Activated CD8-positive, alpha-beta memory T cell treated with anti-CD3 and anti-CD28 coated beads, Interleukin-2, amount 10 ng/mL, durations not matched to agents 7 days and 5 days (primary cell): ENCODE results near the gene DIP2C. TPM values are rescaled to one million over a fixed set of nuclear protein-coding genes. Genes with fewer than 3 reads are reported as not detected.
"Not testable (repeated sequence)": the region's sequence is repeated elsewhere in the genome, so short reads cannot be mapped to it uniquely, and the experiment has no call there.

Source experiments
- ATAC-seq: fragments of 150-1000 bp; cut with Tn5 transposase; one replicate; pipeline ENCODE4 v1.10.0; 2021; ENCODE audit warnings: moderate library complexity
- CTCF ChIA-PET: fragments of 350-600 bp; sonication (Branson Sonifier 250); formaldehyde crosslinking; loops from one replicate; lab custom pipeline; 2021; ENCODE audit warnings: antibody characterized with exemption; lab: Charles Lee
- DNase-seq: peaks from one replicate; pipeline ENCODE4 v3.0.0-alpha.2; 2020
- H3K27ac Mint-ChIP-seq: one replicate; pipeline ENCODE4 v1.8.0; 2021; ENCODE audit warnings: mild to moderate bottlenecking, mixed read lengths
- H3K27me3 Mint-ChIP-seq: one replicate; pipeline ENCODE4 v1.8.0; 2021; ENCODE audit warnings: mixed read lengths
- H3K36me3 Mint-ChIP-seq: one replicate; pipeline ENCODE4 v1.8.0; 2021; ENCODE audit warnings: mild to moderate bottlenecking, mixed read lengths
- H3K4me1 Mint-ChIP-seq: one replicate; pipeline ENCODE4 v1.8.0; 2021; ENCODE audit warnings: mixed read lengths
- H3K4me3 Mint-ChIP-seq: one replicate; pipeline ENCODE4 v1.8.0; 2021; ENCODE audit warnings: mild to moderate bottlenecking, moderate library complexity, mixed read lengths
- H3K9me3 Mint-ChIP-seq: one replicate; pipeline ENCODE4 v1.8.0; 2022; ENCODE audit warnings: low read depth, mixed read lengths
- total RNA-seq, 2 experiments: library from RNA; stranded (reverse); gene quantifications; one replicate each; pipeline ENCODE4 v1.2.3, GENCODE V29; 2021

DIP2C gene
- total RNA-seq, 2 experiments from 2014 or later: 0.26 to 0.99 TPM

GRCh38 chr10:656883-657282 is 32.6 kb downstream of the DIP2C start:
- ATAC-seq (no peak), DNase-seq (no peak)
- H3K4me3 Mint-ChIP-seq: no peak overlapping the region
- no peaks in the 10 kb centered on the region for H3K4me1 Mint-ChIP-seq
- CTCF ChIA-PET: no interaction called here
- H3K27me3 Mint-ChIP-seq: peaks cover 4% of the 10 kb centered on the region
- H3K36me3 Mint-ChIP-seq: no peaks in the 10 kb centered on the region
- H3K9me3 Mint-ChIP-seq: no peaks in the 10 kb centered on the region
- no peak overlapping the region for H3K27ac Mint-ChIP-seq

GRCh38 chr10:655184-655583 is 34.3 kb downstream of the DIP2C start:
- CTCF ChIA-PET: no interaction called here
- Mint-ChIP-seq H3K4me1 (no peaks in the 10 kb centered on the region), H3K4me3 (no peak overlapping the region), H3K9me3 (no peaks in the 10 kb centered on the region), H3K36me3 (no peaks in the 10 kb centered on the region), H3K27me3 (no peaks in the 10 kb centered on the region), H3K27ac (no peak overlapping the region)
- ATAC-seq: no peak
- no peak for DNase-seq

GRCh38 chr10:654647-654996 is 34.8 kb downstream of the DIP2C start:
- Mint-ChIP-seq H3K9me3 (no peaks in the 10 kb centered on the region), H3K36me3 (no peaks in the 10 kb centered on the region), H3K27me3 (no peaks in the 10 kb centered on the region), H3K4me1 (no peaks in the 10 kb centered on the region), H3K27ac (no peak overlapping the region), H3K4me3 (no peak overlapping the region)
- ATAC-seq (no peak), DNase-seq (no peak)
- CTCF ChIA-PET: no interaction called here

GRCh38 chr10:653991-654646 is 35.3 kb downstream of the DIP2C start:
- Mint-ChIP-seq H3K4me3 (no peak overlapping the region), H3K36me3 (no peaks in the 10 kb centered on the region), H3K27ac (no peak overlapping the region), H3K9me3 (no peaks in the 10 kb centered on the region), H3K4me1 (no peaks in the 10 kb centered on the region), H3K27me3 (no peaks in the 10 kb centered on the region)
- no peak for DNase-seq
- no peak for ATAC-seq
- CTCF ChIA-PET: no interaction called here

GRCh38 chr10:652832-653459 is 36.5 kb downstream of the DIP2C start:
- CTCF ChIA-PET, H3K27ac Mint-ChIP-seq, H3K27me3 Mint-ChIP-seq, DNase-seq, ATAC-seq, H3K4me3 Mint-ChIP-seq, H3K4me1 Mint-ChIP-seq, H3K9me3 Mint-ChIP-seq, H3K36me3 Mint-ChIP-seq: not testable (repeated sequence)

- H3K4me1 Mint-ChIP-seq: no peaks in the 10 kb centered on the region
- no peaks in the 10 kb centered on the region for H3K9me3 Mint-ChIP-seq
- no peaks in the 10 kb centered on the region for H3K27me3 Mint-ChIP-seq
- DNase-seq (no peak), ATAC-seq (no peak)
- CTCF ChIA-PET: no interaction called here
- H3K36me3 Mint-ChIP-seq: no peaks in the 10 kb centered on the region
- H3K4me3 Mint-ChIP-seq: no peak overlapping the region
- H3K27ac Mint-ChIP-seq: no peak overlapping the region
Measured at GRCh38 chr10:652233-652632, 37.2 kb downstream of the DIP2C start.

- H3K36me3 Mint-ChIP-seq: no peaks in the 10 kb centered on the region
- CTCF ChIA-PET: no interaction called here
- ATAC-seq (no peak), DNase-seq (no peak)
- no peaks in the 10 kb centered on the region for H3K9me3 Mint-ChIP-seq
- H3K27me3 Mint-ChIP-seq: no peaks in the 10 kb centered on the region
- H3K27ac Mint-ChIP-seq: no peak overlapping the region
- no peak overlapping the region for H3K4me3 Mint-ChIP-seq
- no peaks in the 10 kb centered on the region for H3K4me1 Mint-ChIP-seq
Measured at GRCh38 chr10:651692-652091, 37.8 kb downstream of the DIP2C start.

- CTCF ChIA-PET: no interaction called here
- Mint-ChIP-seq H3K36me3 (no peaks in the 10 kb centered on the region), H3K4me1 (no peaks in the 10 kb centered on the region), H3K27me3 (no peaks in the 10 kb centered on the region), H3K27ac (no peak overlapping the region), H3K4me3 (no peak overlapping the region), H3K9me3 (no peaks in the 10 kb centered on the region)
- no peak for ATAC-seq
- DNase-seq: no peak
Measured at GRCh38 chr10:650886-651615, 38.4 kb downstream of the DIP2C start.

GRCh38 chr10:650441-650851 is 39.0 kb downstream of the DIP2C start:
- no peak for ATAC-seq

GRCh38 chr10:649798-650440 is 39.5 kb downstream of the DIP2C start:
- H3K9me3 Mint-ChIP-seq: no peaks in the 10 kb centered on the region
- H3K27ac Mint-ChIP-seq: no peak overlapping the region
- no peaks in the 10 kb centered on the region for H3K36me3 Mint-ChIP-seq
- no peaks in the 10 kb centered on the region for H3K27me3 Mint-ChIP-seq
- no peak for ATAC-seq
- DNase-seq: no peak
- H3K4me1 Mint-ChIP-seq: no peaks in the 10 kb centered on the region
- CTCF ChIA-PET: no interaction called here
- no peak overlapping the region for H3K4me3 Mint-ChIP-seq

More at GRCh38 chr10:650441-650851, 39.0 kb downstream of the DIP2C start:
- no peaks in the 10 kb centered on the region for H3K9me3 Mint-ChIP-seq
- H3K36me3 Mint-ChIP-seq: no peaks in the 10 kb centered on the region
- H3K4me3 Mint-ChIP-seq: no peak overlapping the region
- H3K27me3 Mint-ChIP-seq: no peaks in the 10 kb centered on the region
- no peak for DNase-seq
- CTCF ChIA-PET: no interaction called here
- H3K4me1 Mint-ChIP-seq: no peaks in the 10 kb centered on the region
- H3K27ac Mint-ChIP-seq: no peak overlapping the region

- CTCF ChIA-PET: no interaction called here
- no peaks in the 10 kb centered on the region for H3K36me3 Mint-ChIP-seq
- H3K4me3 Mint-ChIP-seq: no peak overlapping the region
- no peak for ATAC-seq
- no peak for DNase-seq
- H3K9me3 Mint-ChIP-seq: peaks cover 3% of the 10 kb centered on the region
- H3K4me1 Mint-ChIP-seq: no peaks in the 10 kb centered on the region
- H3K27ac Mint-ChIP-seq: no peak overlapping the region
- H3K27me3 Mint-ChIP-seq: no peaks in the 10 kb centered on the region
Measured at GRCh38 chr10:649445-649797, 40.0 kb downstream of the DIP2C start.

GRCh38 chr10:647019-647418 is 42.4 kb downstream of the DIP2C start:
- CTCF ChIA-PET, H3K9me3 Mint-ChIP-seq, H3K36me3 Mint-ChIP-seq, ATAC-seq, H3K27me3 Mint-ChIP-seq, H3K27ac Mint-ChIP-seq, H3K4me3 Mint-ChIP-seq, H3K4me1 Mint-ChIP-seq, DNase-seq: not testable (repeated sequence)

GRCh38 chr10:646118-646524 is 43.3 kb downstream of the DIP2C start:
- CTCF ChIA-PET: no interaction called here
- ATAC-seq (no peak), DNase-seq (no peak)
- no peaks in the 10 kb centered on the region for H3K4me1 Mint-ChIP-seq
- H3K4me3 Mint-ChIP-seq: no peak overlapping the region
- no peak overlapping the region for H3K27ac Mint-ChIP-seq
- H3K9me3 Mint-ChIP-seq: peaks cover 3% of the 10 kb centered on the region
- no peaks in the 10 kb centered on the region for H3K36me3 Mint-ChIP-seq
- no peaks in the 10 kb centered on the region for H3K27me3 Mint-ChIP-seq

GRCh38 chr10:644943-645334 is 44.5 kb downstream of the DIP2C start:
- Mint-ChIP-seq H3K27ac (no peak overlapping the region), H3K27me3 (no peaks in the 10 kb centered on the region), H3K4me1 (no peaks in the 10 kb centered on the region)

More at GRCh38 chr10:644943-645334, 44.5 kb downstream of the DIP2C start:
- Mint-ChIP-seq H3K9me3 (peaks cover 3% of the 10 kb centered on the region), H3K36me3 (no peaks in the 10 kb centered on the region), H3K4me3 (no peak overlapping the region)
- DNase-seq: no peak
- ATAC-seq: no peak
- CTCF ChIA-PET: no interaction called here
